HG03575 (cell line): ENCODE measurements around the gene UCN2.

Experiments used
- ATAC-seq: cut with Tn5 transposase; IDR thresholded peaks from one replicate; pipeline ENCODE4 v1.9.1; 2021; ENCODE audit not compliant: unreplicated experiment, insufficient number of reproducible peaks, low FRiP score; ENCODE audit errors: extremely low read depth

The UCN2 gene

DNA sequence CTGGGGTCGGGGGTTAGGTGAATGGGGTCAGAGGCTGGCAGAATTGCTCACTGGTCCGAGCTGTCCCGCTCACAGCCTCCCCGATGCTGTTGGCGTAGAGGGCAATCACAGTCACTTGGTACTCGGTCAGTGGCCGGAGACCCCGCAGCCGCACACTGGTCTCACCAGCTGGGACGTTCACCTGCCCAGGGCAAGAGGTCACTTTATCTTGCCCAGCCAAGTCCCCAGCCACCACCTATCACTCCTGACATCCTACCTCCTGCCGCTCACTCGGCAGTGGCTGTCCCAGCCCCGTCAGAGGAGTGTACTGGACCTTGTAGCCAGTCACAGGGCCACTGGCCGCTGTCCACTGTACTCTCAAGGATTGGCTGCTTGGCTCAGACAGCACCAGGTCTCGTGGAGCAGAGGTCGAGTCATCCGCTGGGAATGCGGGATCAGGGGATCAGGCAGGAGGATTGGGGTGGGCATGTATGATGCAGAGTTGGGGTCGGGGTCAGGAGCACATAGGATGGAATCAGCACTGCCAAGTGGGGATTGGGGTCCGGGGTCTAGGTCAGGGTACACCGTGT lies 29.0 kb upstream of the UCN2 start:
- ATAC-seq, result no peak

DNA sequence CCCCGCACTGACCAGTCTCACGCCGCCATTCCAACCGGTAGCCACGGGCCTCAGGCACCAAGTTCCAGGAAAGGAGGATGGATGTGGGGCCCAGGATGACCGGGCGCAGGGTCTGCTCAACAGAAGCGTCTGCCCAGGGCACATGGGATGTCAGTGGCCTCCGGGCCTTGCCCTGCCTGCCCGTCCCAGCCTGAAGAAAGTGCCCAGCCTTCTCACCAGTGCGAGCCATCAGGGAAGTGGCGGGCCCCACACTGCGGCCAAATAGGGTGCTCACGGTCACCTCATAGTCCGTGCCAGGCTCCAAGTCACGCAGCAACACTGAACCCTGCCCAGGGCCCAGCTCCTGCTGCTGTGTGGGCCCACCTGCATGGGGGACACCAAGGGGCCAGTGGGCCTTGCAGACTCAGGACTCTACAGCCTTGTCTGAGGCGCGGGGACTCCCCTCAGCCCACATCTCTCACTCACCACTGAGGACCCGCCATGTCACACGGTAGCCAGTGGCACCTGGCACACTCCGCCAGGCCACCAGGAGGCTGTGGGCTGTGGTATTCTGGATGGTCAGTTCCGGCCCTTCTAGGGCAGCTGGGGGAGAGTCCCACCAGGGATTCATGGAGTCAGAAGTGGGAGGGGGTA lies 28.4 kb upstream of the UCN2 start:
- no peak for ATAC-seq

DNA sequence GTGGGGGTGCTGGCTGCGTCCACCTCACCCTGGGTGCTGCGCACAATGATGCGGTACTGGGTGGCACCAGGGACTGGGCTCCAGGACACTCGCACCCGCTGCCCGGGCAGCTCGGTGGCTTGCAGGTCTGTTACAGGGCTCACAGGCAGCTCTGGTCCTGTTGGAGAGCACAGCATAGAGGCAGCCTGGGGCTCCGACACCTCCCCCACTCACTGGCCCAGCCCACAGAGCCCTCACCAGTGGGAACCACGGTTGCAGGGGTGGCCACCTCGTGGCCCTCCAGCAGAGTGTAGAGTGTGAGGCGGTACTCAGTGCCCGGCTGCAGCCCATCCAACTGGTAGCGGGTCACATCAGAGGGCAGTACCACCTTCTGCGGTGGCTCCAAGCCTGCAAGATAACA lies 27.9 kb upstream of the UCN2 start:
- no peak for ATAC-seq

DNA sequence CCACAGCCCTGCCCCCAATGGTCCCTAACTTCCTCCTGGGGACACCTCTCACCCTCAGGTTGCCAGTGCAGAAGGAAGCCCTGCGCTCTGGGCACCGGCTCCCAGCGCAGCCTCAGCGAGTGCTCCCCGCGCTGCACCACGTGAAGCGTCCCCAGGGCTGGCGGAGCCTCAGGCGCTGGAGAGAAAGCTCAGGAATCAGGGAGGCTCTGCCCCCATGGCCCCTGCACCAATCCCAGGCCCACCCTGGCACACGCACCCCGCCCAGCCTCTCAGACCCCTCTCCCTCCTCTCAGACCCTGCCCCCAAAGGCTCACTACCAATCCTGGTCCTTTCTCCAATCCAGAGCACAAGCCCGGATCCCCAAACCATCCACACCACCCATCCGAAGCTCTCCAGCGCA lies 24.6 kb upstream of the UCN2 start:
- ATAC-seq, result no peak

DNA sequence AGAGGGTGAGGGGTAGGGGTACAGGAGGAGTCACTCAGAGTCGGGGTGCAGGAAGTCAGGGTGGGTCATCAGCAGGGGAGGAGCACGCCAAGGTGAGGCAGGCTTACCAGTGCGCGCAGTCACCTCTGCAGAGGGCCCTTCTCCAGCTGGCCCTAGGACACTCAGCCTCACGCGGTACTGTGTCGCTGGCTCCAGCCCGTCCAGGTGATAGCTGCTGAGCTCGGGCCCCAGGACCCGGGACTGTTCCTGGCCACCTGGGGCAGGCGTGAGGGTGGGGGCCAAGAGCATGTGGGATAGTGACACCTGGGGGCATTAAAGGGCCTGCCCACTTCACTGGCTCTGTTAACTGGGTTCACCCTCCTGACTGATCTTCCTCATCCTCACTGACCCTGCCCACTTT lies 24.1 kb upstream of the UCN2 start:
- no peak for ATAC-seq

DNA sequence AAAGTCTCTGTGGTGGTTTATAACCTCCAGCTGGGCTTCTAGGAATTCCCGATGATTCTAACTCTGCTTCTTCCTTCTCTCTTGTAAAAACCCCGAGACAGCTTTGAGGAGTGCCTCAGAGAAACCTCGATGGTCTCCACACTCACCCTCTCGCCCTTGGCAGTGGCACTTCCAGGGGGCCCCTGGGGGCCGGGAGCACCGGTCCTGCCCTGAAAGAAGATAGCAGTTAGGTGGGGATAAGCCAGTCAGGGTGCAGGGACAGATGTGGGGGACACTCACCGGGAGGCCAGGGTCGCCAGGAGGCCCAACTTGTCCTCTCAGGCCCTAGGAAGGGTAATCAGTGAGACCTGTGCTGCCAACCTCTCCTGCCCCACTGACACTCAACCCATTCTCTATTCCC lies 21.8 kb upstream of the UCN2 start:
- ATAC-seq, result no peak

DNA sequence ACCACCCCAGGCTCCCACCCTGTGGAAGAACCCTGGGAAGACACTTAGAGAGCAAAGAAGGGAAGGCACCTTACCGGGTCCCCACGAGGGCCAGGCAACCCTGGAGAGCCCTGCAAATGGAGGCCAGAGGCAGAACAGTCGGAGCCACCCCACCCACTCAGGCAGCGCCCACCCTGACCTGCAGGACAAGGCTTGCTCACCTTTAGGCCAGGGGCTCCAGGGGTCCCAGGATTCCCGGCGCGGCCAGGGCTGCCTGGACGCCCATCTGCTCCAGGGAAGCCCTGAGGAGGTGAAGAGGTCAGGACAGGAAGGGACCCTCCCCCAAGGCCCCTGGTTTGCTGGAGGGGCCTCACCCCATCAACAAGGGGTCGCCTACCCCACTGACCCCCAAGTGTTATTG lies 21.3 kb upstream of the UCN2 start:
- ATAC-seq, result no peak

DNA sequence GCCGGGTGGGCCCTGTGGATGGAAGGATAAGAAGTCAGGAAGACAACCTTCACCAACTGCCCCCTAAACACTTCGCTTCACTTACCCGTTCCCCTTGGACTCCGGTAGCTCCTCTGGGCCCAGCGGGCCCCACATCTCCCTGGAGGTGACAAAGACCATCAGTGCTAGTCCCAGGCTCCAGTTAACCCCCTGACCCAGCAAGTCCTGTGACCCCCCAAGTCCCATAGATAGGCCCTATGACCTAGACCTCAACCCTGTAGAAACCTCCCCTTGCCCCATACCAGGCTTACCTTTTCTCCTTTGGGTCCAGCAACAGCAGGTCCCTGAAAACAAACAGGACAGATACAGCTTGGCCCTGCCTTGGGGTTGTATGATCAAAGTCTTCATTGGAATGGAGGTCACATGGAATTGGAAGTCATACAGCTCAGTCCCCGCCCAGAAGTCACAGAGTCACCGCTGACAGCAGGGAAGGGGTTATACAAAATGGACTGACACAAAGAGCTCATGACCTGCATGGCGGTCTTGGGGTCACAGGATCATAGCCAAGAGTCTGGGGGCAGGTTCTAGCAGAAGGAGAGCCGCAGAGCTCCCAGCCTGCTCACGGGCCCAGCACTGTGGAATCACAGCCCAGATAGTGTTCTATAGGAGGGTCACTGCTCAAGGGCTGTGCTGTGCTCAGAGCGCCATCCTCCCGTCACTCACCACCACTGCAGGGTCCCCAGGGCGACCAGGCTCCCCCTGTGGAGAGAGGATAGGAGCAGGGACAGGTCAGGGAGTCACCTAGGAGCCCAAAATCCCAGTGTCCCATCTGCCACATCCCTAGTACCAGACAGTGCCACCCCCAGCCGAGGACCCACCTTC lies 18.3 kb upstream of the UCN2 start:
- no peak for ATAC-seq

DNA sequence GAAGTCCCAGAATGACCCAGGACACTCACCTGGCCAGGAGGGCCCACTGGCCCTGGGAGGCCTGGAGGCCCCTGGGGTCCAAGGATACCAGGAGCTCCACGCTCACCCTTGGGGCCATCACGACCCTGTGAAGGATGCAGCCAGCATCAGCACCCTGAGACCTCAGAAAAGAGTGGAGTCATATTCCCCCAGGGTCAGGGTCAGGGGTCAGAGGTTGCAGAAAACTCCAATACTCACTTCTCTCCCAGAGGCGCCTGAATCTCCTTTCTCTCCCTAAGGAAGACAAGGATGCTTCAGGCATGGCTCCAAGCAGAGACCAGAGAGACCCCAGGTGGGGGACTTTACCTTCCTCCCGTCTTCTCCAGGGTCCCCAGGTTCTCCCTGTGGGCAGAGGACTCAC lies 13.1 kb upstream of the UCN2 start:
- no peak for ATAC-seq

DNA sequence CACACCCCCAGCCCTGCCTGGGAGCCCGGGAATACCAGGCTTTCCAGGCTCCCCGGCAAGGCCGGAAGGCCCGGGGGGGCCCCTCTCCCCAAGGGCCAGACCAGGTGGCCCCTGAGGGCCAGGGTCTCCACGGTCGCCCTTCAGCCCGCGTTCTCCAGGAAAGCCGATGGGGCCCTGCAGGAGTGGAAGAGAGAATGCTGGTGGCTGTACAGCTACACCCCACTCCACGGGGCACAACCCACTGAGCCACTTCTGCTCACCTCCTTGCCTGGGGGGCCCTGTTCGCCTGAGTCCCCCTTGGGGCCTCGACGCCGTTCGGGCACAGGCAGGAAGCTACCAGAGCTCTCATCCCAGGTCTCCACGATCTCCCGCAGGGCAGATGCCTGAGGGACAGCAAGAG lies 11.8 kb upstream of the UCN2 start:
- no peak for ATAC-seq

DNA sequence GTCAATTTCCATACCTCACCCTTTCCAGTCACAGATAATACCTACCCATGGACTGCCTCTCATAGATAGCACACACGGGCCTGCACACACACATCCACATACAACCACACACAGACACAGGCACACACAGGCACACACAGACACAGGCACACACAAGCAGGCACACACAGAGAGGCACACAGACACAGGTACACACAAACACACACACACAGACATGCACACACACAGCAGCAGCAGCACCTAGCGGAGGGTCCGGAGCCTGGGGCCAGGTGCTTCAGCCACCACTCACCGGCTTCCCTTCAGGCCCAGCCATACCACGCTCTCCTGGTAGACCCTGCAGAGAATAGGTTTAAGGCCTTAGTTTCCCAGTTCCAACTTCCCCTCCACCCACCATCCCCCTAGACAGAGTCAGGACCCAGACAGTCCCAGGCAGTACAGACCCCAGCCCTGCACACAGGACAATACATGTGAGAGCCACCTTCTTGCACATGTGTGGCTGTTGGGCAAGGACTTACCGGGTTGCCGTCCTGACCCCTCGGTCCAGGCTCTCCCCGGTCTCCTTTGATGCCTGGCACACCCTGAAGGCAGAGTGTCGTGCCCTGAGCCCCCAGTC lies 10.5 kb upstream of the UCN2 start:
- no peak for ATAC-seq

DNA sequence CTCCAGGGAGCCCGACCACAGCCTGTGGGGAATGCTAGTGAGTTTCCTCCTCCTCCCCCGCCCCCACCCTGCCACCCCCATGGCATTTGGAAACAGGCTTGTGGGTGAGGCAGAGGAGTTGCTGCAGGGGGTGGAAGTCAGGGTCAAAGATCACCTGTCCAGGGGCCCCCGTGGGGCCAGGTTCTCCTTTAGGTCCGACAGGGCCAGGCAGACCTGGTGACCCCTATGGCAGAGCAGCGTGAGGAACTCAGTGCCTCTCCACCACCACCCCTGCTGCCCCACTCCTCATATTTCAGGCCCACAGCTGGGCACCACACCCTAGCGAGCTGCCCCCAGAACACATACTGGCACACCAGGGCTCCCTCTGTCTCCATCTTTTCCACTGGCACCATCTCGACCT lies 8.9 kb upstream of the UCN2 start:
- ATAC-seq, result no peak

DNA sequence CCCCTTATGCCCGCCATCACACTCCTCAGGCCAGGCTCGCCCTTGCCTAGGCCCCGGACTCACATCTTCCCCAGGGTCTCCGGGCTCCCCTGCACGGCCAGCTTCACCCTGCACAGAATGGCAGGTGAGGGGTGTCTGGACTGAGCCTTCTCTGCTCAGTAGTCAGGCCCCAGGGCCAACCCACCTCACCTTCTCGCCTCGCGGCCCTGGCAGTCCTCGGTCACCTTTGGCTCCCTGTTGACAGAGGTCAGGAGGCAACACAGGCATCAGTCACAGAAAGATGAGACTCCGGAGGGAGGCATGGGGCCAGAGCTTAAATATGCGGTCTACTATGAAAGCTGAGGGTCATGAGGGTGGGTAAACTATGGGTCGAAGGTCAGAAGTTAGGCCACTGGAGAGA lies 8.4 kb upstream of the UCN2 start:
- no peak for ATAC-seq

DNA sequence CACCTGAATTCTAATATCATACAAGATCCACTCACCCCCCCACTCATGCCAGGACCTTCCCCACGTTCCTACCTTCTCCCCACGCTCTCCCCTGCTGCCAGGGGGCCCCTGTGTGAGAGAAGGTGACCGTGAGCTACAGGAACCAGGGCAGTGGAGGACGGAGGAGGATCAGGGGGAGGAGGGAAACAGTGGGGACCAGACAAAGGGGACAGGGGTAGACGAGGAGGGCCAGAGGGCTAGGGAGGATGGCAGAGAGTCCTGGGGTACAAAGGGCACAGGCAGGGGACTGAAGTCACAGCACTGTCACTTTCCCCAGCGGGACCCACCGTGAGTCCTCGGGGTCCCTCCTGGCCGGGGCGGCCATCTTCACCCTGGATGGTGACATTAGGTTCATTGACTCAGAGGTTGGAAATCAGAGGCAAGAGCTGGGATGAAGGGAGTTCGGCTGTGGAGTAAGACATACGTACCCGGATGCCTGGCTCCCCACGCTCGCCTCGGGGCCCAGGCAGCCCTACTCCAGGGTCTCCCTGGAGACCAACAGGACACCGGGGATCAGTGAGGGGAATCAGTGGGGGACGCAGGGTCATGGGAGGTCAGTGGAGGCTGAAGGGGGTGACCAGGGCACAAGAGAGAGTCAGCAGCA lies 6.3 kb upstream of the UCN2 start:
- no peak for ATAC-seq

DNA sequence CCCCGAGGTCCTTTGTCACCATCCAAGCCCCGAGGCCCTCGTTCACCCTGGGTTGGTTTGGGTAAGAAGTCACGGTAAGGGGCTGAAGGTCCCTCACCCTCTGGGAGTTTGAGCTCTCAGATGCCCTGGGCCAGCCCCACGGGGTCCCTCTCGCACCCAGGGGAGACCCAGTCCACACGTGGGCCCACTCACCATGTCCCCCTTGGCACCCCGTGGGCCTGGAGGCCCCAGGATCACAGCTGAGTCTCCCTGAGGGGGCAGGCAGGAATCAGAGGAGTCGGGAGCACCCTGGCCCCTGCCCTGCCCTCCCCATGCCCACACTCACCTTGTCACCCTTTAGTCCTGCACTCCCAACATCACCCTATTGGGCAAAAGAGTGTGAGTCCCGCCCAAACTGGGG lies 5.8 kb upstream of the UCN2 start:
- ATAC-seq, result no peak

DNA sequence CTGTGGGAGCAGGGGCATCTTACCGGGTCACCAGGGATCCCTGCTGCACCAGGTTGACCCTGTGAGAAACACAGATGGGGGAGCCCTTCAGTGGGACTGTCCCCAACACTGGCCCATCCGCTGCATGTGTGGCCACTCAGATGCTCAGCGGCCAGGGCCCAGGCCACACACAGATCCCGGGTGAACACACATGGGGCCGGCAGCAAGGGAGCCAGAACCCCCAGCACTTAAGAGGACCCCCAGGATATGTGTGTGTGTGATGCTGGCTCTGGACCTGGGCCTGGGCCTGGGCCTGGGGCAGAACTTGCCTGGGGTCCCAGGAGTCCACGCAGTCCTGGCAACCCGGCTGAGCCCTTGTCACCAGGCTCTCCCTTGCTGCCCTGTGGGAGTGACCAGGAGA lies 4.9 kb upstream of the UCN2 start:
- ATAC-seq, result no peak

DNA sequence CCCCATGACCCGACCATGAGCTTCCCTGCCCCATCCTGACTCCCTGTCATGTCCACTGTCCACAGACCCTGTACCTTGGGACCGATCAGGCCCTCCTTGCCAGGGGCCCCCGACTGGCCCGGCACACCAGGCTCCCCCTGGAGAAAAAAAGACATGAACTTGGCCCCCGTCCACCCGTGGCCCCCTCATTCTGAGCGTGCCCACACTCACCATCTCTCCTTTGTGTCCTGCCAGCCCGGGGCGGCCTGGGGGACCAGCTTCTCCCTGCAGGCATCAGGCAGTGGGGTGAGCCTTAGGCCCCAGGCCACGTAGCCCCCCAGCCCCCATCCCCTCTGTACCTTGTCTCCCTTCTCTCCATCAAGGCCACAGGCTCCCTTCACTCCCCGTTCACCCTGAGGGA lies 3.9 kb upstream of the UCN2 start:
- ATAC-seq, result no peak

DNA sequence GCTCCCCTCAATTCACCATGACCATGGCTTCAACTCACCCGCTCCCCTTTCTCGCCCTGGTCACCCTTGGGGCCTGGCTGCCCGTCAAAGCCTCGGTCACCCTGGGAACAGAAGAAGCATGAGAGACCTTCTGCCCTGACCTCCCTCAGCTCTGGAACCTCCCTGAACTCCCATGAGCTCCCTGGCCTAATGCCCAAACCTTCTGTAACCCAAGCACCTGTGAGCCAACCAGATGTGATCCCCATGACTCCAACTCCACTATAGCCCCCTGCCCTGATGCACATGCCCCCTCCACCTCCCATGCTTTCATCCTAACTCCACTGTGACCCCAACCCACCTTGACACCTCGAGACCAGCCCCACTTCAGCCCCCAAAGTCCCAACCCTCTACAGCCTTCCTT lies 3.5 kb upstream of the UCN2 start:
- ATAC-seq, result no peak

DNA sequence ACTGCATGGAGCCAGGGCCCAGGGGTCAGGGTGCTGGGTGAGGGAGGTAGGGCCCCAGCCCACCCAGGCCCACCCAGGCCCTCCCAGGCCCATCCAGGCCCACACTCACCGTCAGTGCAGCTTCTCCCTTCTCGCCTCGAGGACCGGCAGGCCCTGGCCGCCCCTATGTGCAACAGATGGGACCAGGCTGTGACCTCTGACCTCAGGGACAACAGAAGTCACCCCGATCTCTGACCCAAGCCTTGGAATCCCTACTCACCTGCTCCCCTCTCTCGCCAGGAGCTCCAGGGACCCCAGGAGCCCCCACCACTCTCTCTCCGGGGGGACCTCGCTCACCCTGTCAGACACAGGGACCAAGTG lies 2.8 kb upstream of the UCN2 start:
- no peak for ATAC-seq
